ENCODE results near the gene SHPK. TPM values are rescaled to one million over a fixed set of nuclear protein-coding genes. Genes with fewer than 3 reads are reported as not detected.
A peak's percentile ranks its signal among the peaks of the same experiment; 100 is the strongest.

Gene SHPK
- 18.6 and 22.1 TPM in 2 replicates for total RNA-seq (ENCODE audit: low replicate concordance)
- long read RNA-seq, transcript SHPK-201 (7 exons, 3,838 nt): major isoform, 15 of 27 reads
- long read RNA-seq, partial matches to known transcripts: 10 of 27 reads
- long read RNA-seq, other reads (novel, unspliced or antisense): 2 of 27 reads

- TF ChIP-seq CTCF (conservative IDR thresholded peaks at IDR 0.05): no peak
- Mint-ChIP-seq H3K4me1 (ENCODE audit: unreplicated experiment) (peaks cover 25% of the 10 kb centered on the region), H3K27me3 (no peaks in the 10 kb centered on the region), H3K9me3 (no peaks in the 10 kb centered on the region), H3K36me3 (peaks cover 5% of the 10 kb centered on the region), H3K27ac (peak within 1 kb of the TSS; percentile 99), H3K4me3 (peak within 1 kb of the TSS; percentile 98)
- peak; percentile 96 for DNase-seq (ENCODE audit: extremely low spot score, unreplicated experiment)
These were observed at the start of gene SHPK, which contains the start of gene CTNS for GRCh38 chr17:3636154-3636907. Gene SHPK (minus strand): TSS chr17:3636250. CDS start chr17:3636219, 31 bp downstream. Gene CTNS (plus strand): TSS chr17:3636760. CDS start chr17:3640207, 3,447 bp downstream.

- no peaks in the 10 kb centered on the region for H3K9me3 Mint-ChIP-seq
- H3K27ac Mint-ChIP-seq: no peak overlapping the region
- H3K27me3 Mint-ChIP-seq: peaks cover 13% of the 10 kb centered on the region
- TF ChIP-seq CTCF (conservative IDR thresholded peaks at IDR 0.05): no peak
- no peaks in the 10 kb centered on the region for H3K4me1 Mint-ChIP-seq (ENCODE audit: unreplicated experiment)
- H3K4me3 Mint-ChIP-seq: no peak overlapping the region
- H3K36me3 Mint-ChIP-seq: no peaks in the 10 kb centered on the region
- no peak for DNase-seq (ENCODE audit: extremely low spot score, unreplicated experiment)
These were observed 49.1 kb upstream of the SHPK start for GRCh38 chr17:3685174-3685573.

GRCh38 chr17:3683054-3683511 lies 47.0 kb upstream of the SHPK start:
- no peak overlapping the region for H3K27ac Mint-ChIP-seq
- peaks cover 14% of the 10 kb centered on the region for H3K27me3 Mint-ChIP-seq
- TF ChIP-seq CTCF (conservative IDR thresholded peaks at IDR 0.05): peak; percentile 87
- no peaks in the 10 kb centered on the region for H3K36me3 Mint-ChIP-seq
- DNase-seq (ENCODE audit: extremely low spot score, unreplicated experiment): no peak
- H3K9me3 Mint-ChIP-seq: no peaks in the 10 kb centered on the region
- H3K4me3 Mint-ChIP-seq: no peak overlapping the region
- H3K4me1 Mint-ChIP-seq (ENCODE audit: unreplicated experiment): no peaks in the 10 kb centered on the region

GRCh38 chr17:3682033-3682432 lies 46.0 kb upstream of the SHPK start:
- Mint-ChIP-seq H3K4me3 (no peak overlapping the region), H3K9me3 (no peaks in the 10 kb centered on the region), H3K27ac (no peak overlapping the region), H3K36me3 (no peaks in the 10 kb centered on the region), H3K27me3 (peaks cover 19% of the 10 kb centered on the region), H3K4me1 (ENCODE audit: unreplicated experiment) (no peaks in the 10 kb centered on the region)
- DNase-seq (ENCODE audit: extremely low spot score, unreplicated experiment): no peak
- TF ChIP-seq CTCF (conservative IDR thresholded peaks at IDR 0.05): no peak

- Mint-ChIP-seq H3K27ac (no peak overlapping the region), H3K9me3 (no peaks in the 10 kb centered on the region), H3K36me3 (no peaks in the 10 kb centered on the region), H3K4me1 (ENCODE audit: unreplicated experiment) (no peaks in the 10 kb centered on the region), H3K4me3 (no peak overlapping the region), H3K27me3 (peaks cover 19% of the 10 kb centered on the region)
- DNase-seq (ENCODE audit: extremely low spot score, unreplicated experiment): no peak
- TF ChIP-seq CTCF (conservative IDR thresholded peaks at IDR 0.05): no peak
These were observed 45.5 kb upstream of the SHPK start for GRCh38 chr17:3681565-3681964.

All from type B pancreatic cell (in vitro differentiated cells).